Non-pigmented ciliary epithelial cell (primary cell): ENCODE measurements around the gene TRMT44.

Experiments
- DNase-seq: peaks from one replicate; pipeline ENCODE4 v3.0.0-alpha.2; 2010; ENCODE audit warnings: low read depth

The TRMT44 gene

DNA sequence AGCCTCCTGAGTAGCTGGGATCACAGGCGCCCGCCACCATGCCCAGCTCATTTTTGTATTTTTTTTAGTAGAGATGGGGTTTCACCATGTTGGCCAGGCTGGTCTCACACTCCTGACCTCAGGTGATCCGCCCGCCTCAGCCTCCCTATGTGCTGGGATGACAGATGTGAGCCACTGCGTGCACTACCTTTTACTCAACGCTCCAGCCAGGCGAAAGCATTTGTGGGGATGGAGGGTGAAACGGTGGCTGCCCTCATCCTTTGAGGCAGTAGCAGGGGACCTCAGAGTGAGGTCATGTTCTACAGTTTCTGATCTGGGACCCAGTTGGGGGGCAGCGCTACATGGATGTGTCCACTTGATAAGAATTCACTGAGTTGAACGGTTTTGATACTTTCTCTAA is 73.8 kb downstream of the TRMT44 start:
- no peak for DNase-seq

DNA sequence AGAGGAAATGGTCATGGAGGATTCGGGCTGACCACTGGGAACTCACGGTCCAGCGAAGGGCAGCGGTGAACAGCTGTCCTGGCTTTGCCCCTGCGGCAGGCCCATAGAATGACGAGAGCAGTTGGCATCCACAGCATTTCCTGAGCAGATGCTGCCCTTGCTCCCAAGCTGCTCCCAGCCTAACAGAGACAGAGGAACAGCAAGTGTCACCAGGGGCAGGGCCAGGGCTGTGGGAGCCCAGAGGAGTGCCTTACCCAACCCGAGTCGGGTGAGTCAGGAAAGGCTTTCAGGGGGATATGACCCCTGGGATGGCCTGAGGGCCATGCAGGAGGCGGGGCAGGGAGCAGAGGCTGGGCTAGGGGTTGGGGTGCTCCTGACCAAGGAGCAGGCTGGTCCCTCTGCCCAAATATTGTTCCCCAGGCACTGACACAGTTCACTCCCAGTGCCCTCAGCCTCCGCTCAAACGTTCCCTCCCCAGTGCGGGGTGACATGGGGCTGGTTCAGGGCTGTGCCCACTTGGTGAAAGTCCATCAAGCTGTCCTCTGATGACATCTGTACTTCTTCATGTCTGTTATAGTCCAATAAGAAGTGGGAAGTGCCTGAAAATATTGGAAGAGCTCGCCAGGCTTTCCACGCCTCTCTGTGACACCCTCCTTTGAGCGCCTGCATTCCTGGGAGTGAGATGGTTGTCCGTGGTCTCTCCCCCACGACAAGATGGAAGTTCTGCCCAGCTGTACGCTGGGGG is 74.9 kb downstream of the TRMT44 start:
- no peak for DNase-seq

DNA sequence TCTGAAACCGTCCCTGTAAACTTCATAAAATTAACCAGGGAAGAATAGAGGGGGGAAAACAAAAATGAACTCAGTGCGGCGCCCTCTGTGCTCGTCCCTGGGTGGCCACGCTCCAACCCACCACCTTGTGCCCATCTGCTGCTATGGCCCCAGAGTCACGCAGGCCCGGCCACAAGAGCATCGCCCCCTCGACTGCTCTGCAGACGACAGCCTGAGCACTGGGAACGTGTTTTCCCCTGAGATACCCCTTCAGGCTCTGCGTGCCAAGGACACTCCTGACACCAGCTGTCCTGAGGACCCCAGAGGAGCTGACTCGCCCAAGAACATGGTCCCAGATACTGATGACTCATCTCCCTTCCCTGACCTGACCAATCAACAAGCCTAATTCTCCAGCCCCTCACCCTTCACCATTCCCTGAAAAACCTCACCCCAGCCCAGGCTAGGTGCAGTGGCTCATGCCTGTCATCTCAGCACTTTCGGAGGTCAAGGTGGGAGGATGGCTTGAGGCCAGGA is 75.5 kb downstream of the TRMT44 start:
- DNase-seq: no peak

DNA sequence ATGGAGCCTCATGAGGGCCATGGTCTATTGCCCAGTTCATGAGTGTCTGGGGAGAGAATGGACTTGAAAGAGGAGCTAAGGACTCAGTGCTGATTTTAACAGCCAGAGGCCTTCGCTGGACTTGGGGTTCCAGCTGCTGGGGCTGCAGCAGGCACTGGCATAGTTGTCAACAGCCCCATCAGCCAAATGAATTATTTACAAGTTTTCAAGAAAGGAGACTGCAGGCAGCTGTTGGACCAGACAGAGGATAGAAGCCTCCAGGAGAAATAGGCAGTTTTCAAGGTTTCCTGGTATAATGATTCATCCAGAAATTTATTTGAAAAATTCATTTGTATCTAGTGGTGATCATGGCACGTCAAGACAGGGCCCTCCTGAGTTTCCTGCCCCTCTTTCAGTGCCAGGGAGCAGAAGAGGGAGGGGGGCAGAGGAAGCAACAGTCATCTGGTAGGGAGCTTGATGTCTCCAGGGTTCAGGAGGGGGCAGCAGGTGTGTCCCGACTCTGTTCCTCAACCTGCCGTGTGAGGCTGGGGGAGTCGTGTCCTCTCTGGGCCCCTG is 76.5 kb downstream of the TRMT44 start:
- DNase-seq: no peak

DNA sequence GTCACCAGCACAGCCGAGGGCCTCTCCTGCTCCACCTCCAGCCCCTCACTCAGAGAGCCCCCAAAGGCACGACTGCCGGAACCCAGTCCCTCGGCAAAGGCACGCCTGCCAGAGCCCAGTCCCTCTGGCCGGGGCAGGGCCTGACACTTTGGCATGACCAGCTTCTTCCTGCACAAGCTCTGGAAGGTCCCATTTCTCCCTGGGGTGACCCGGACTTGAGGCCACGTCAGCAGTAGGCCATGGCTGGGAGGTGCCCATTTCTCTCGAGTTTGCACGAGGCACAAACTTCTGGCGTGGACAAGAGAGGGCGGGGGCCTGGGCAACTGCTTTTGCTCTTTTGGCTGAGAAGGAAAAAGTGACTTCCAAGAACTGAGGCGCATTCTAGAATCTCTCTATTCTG is 77.4 kb downstream of the TRMT44 start:
- DNase-seq: no peak

DNA sequence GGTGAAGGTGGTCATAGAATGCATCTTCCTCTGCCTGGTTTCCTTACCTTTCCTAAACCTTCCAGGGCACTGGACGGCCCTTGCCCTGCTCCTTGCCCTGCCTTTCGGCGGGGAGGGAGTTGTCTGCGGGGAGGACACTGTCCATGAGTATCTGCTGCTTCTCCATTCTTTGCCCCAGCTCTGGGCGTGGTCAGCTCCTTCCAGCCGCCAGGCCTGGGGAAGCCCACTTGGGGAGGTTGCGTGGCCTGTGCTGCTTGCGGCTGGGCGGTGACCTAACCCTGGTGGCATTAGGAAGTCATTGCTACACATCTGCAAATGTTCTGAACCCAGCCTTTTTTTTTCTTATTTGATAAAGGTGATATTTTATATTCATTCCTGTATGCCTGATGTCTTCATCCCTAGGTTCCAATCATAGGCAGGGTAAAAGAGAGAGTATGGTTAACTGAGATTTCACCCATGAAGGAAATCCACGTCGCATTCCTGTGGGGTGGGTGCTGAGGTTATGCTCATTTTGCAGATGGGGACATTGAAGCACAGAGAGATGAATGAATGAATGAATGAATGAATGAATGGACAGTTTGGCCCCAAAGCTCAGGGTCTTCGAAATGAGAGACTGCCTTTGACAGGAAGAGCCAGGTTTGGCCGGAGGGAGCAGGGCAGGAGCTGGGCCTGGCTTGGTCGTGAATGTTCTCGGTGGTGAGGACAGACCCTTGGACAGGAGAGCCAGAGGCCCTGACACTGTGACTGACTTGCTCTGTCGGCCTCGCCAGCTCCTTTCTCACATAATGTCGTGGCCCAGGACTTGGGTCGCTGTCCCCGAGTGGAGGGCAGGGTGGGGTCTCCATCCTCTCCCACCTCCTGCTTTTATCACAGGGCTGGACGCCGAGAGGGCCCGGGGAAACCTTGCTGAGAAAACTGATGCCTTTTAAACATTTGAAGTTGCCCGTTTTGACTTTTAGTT is 81.9 kb downstream of the TRMT44 start:
- DNase-seq: no peak

DNA sequence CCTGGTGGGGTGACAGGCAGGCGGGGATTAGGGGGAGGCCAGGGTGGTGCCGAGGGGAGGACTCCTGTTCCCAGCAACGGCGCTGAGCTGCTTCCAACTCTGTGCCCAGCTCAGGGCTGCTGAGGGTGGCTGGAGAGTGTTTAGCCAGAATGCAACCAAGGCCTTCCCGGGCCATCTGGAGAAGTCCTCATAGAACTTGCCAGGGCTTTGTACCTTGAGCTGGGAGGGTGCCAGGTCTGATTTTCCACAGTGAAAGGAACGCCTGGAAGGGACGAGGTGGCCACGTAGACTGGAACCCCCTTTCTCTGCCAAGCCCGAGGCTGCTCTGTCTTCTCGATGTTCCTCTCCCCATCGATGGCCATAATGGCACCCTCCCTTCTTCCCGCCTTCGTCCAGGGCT is 82.6 kb downstream of the TRMT44 start:
- no peak for DNase-seq

DNA sequence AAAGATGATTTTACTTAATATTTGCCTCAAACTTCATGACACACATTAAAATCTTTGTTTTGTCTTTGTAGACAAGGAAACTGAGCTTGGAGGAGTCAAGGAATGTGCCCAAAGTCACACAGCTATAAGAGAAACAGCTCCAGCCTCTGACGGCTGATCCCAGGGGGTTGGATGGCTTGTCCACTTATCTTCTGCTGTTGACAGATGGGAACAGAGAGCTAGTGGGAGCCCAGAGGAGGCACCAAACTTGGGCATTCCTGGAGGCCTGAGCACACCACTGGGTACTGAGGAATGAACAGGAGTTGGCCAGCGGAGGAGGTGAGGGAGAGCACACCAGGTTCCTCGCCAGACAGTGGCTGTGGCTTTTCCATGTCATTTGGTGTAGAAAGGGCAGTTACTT is 83.2 kb downstream of the TRMT44 start:
- DNase-seq: no peak

DNA sequence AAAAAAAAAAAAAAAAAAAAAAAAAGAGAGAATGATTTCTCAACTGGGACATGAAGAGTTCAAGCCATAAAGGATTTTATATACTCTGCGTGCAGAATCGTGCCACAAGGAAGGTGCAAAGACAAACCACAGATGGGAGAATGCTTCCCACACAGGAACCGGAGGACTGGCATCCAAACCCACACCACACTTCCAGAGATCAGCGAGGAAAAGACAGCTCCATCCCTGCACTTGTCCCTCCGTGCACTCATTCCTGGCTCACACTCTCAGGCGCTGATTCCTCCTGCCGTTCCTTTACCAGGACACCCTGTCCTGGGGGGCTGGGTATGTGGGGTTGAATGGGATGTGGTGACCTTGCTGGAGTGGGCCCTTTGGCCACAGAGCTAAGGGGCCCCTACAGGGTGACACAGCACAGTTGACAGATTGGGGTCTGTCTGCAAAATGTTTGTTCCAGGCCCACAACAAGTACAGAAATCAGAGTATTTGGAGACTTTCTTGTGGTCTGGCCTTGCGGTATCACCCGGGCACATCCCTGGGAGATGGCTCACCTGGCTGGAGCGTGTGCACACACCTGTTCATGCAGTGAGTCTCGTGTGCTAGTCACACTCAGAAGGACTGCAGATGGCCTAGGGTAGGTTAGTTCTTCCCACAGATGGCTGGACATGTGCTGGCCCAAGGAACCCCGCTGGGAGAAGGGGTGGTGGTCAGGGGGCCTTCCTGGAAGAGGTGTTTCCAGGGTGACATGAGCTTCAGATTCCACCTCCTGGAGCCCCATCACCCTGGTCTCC is 84.2 kb downstream of the TRMT44 start:
- DNase-seq: no peak

DNA sequence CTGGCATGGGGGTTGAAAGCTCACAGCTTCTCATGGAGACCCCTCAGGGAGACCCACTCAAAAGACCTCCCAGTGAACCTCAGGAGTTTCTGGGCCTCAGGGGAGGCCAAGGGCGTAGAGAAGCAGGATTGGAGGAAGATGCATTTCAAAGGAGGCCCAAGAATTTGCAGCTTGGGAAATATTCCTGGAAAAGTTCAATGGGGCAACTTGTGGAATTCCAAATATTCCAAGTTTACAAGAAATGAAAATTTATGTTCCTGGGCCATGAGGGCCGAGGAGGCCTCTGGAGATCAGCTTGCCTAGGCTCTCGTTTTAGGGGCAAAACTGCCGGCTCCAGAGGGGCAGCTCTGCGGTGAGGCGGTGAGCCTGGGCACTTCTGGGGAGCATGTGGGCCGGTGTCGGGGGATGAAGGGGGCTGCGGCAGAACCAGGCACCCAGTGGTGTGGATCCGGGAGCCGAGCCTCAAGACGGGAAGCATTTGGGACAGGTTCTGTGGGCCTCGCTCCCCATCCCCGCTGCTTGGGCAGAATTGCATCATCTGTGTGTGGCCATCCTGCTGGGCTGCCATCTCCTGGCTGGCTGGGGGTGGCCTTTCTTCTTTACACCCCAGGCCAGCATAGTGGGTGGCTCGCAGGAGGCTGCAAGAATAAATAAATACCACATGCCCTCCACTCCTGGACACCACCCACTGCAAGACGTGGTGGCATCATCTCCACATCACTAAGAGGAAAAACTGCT is 85.0 kb downstream of the TRMT44 start:
- DNase-seq: no peak
